ENCODE results near the gene SPATA13. TPM values are rescaled to one million over a fixed set of nuclear protein-coding genes. Genes with fewer than 3 reads are reported as not detected.

The SPATA13 gene
- total RNA-seq, 1 experiment from 2014 or later = 14.1 TPM

DNA sequence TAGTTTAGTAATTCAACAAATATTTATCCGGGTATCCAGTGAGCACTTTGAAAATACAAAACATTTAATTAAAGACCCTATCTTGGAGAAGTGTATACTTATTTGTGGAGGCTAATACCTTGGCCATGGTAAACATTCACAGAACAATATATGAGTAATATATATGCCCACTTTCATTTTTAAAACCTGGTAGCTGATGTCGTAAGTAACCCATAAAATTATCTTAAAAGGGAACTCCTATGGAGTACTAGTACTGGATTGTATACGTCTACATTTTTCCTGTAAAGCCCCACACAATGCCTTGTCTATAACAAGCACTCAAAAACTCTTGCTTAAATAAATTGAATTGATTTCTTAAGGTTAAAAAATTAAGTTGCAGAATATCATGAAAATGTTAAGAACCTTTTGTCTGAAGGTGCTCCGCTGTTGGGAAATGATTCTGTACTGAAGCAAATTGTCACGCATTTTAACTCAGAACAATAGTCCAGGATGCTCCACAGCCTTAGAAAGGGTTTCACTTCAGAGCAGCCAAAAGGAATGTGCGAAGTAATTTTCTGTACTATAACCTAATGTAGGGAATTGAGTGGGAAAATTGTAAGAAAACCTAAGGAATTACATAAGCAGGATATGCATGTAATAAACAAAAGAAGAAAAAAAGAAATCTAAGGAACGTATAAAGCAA, 90.0 kb downstream of the SPATA13 start:
- Histone ChIP-seq H4K5ac (ENCODE audit: insufficient read length, low read depth, low read length) (no peak overlapping the region), H2BK5ac (ENCODE audit: insufficient read length, low read length) (no peak overlapping the region), H3K56ac (ENCODE audit: insufficient read length, low read depth, low read length) (no peak overlapping the region), H3K79me1 (ENCODE audit: insufficient read depth, low read depth, low read length, poor library complexity, severe bottlenecking) (no peaks in the 10 kb centered on the region), H3K9ac (ENCODE audit: extremely low read depth, insufficient read length, low read length) (no peak overlapping the region), H4K20me1 (ENCODE audit: control insufficient read depth, insufficient read depth, insufficient read length) (no peaks in the 10 kb centered on the region), H2BK20ac (ENCODE audit: low read depth, low read length, poor library complexity, severe bottlenecking) (no peak overlapping the region), H4K8ac (replicated peaks; ENCODE audit: insufficient read length, low read depth, low read length) (no peak overlapping the region), H3K4ac (ENCODE audit: low read depth, low read length) (no peak overlapping the region), H2BK12ac (ENCODE audit: insufficient read length, low read depth, low read length) (no peak overlapping the region), H4K91ac (ENCODE audit: insufficient read length, low read depth, low read length) (no peak overlapping the region), H2BK120ac (ENCODE audit: low read depth, low read length, poor library complexity, severe bottlenecking) (no peak overlapping the region), H3T11ph (ENCODE audit: low read length) (no peak overlapping the region), H2AK5ac (ENCODE audit: insufficient read length, low read length) (no peak overlapping the region), H2BK15ac (ENCODE audit: low read depth, low read length) (no peak overlapping the region), H3K79me2 (ENCODE audit: insufficient read depth, low read length) (peaks cover 2% of the 10 kb centered on the region; the same call in 1 of the 2 replicates), H3K4me1 (ENCODE audit: insufficient read depth, low read length) (no peaks in the 10 kb centered on the region; the same call in 1 of the 2 replicates), H3K27ac (ENCODE audit: insufficient read length, low read depth, low read length) (no peak overlapping the region), H3K23ac (ENCODE audit: insufficient read length, low read depth, low read length) (no peak overlapping the region), H3K9me3 (ENCODE audit: control insufficient read depth, low read depth, low read length) (no peaks in the 10 kb centered on the region), H3K18ac (ENCODE audit: insufficient read length, low read depth, low read length) (no peak overlapping the region), H3K4me2 (ENCODE audit: insufficient read depth, insufficient read length, low read length) (no peak overlapping the region), H3K23me2 (ENCODE audit: insufficient read length, low read depth, low read length, poor library complexity, severe bottlenecking) (no peaks in the 10 kb centered on the region), H3K14ac (ENCODE audit: insufficient read depth, low read length) (no peak overlapping the region), H2AFZ (ENCODE audit: low read length) (no peak overlapping the region), H3K27me3 (ENCODE audit: insufficient read depth, low read length) (no peaks in the 10 kb centered on the region)
- whole genome bisulfite sequencing (ENCODE audit: extremely low coverage, insufficient read length, low lambda C conversion rate) = no CpG with 5 or more reads among the region's 7 CpGs
- H3K4me3 Mint-ChIP-seq = no peak overlapping the region
- no peaks in the 10 kb centered on the region for H3K9me3 Mint-ChIP-seq
- DNase-seq = no peak
- H3K36me3 Mint-ChIP-seq (ENCODE audit: insufficient read depth in 1 of 3, low read depth in 3 of 3) = peaks cover 8 to 11% (median 10%) of the 10 kb centered on the region in 3 experiments; a peak in 4 of 7 replicates
- H3K4me1 Mint-ChIP-seq = peaks cover 14 to 18% of the 10 kb centered on the region in 2 experiments
- no peak for TF ChIP-seq CTCF (conservative IDR thresholded peaks at IDR 0.05)
- H3K27ac Mint-ChIP-seq = no peak overlapping the region
- no peaks in the 10 kb centered on the region for H3K27me3 Mint-ChIP-seq (ENCODE audit: low read depth)

Data from H9 (cell line).